K562 (cell line): ENCODE data around the gene SYCN. TPM values are rescaled to one million over a fixed set of nuclear protein-coding genes. Genes with fewer than 3 reads are reported as not detected.
A peak's percentile ranks its signal among the peaks of the same experiment; 100 is the strongest.

Source experiments
- ATAC-seq: fragments of 200-7000 bp; cut with Tn5 transposase; 3 replicates; pipeline ENCODE4 v1.9.1; 2020; ENCODE audit warnings: moderate library complexity
- BruUV-seq: library from RNA; stranded (reverse); fragments of 400-500 nt; replicated peaks from 2 replicates; lab custom pipeline; 2021; lab: Mats Ljungman, UMichigan
- CTCF ChIA-PET: fragments of 300-600 bp; formaldehyde crosslinking; extraction: SDS; loops from one replicate; lab custom pipeline; 2021; ENCODE audit warnings: low intra/inter-chr PET ratio; lab: Yijun Ruan, JAX
- POLR2A ChIA-PET: fragments of 300-600, 350-650 bp; sonication (Branson Sonifier 250); formaldehyde crosslinking; extraction: SDS; loops from one replicate; lab custom pipeline; 2021; ENCODE audit warnings: antibody characterized with exemption, inconsistent platforms; lab: Yijun Ruan, JAX
- DNase-seq, 4 experiments: peaks; one replicate each; pipeline versions ENCODE4 v3.0.0 to v3.0.0-alpha.2; 2011 to 2018; ENCODE audit warnings: low spot score in 3 of 4, mixed read lengths in 3 of 4; ENCODE audit errors: extremely low read depth in 1 of 4
- FAIRE-seq: peaks from 2 replicates; lab custom pipeline; 2011; peaks lifted over from hg19 to GRCh38; lab: Jason Lieb, UNC
- H2AFZ ChIP-seq: 2 replicates; pipeline ENCODE4 v1.6.0; 2011; ENCODE audit warnings: low read depth, low read length, control low read depth, inconsistent platforms
- H3K27ac ChIP-seq: fragments of 200-600 bp; 3 replicates; pipeline ENCODE4 v1.8.0; 2011; ENCODE audit warnings: low read depth, mild to moderate bottlenecking, control low read depth, inconsistent platforms, low read length, moderate library complexity, mixed read lengths; ENCODE audit errors: extremely low read depth
- H3K27me3 ChIP-seq, 2 experiments: fragments of 300-600 bp in 1 of 2; 2 replicates in 1 of 2; 3 replicates in 1 of 2; pipeline versions ENCODE4 v1.6.0 to v1.8.0; 2011; ENCODE audit warnings: inconsistent platforms in 2 of 2, low read length in 2 of 2, mild to moderate bottlenecking in 1 of 2, mixed read lengths in 1 of 2, moderate library complexity in 1 of 2; ENCODE audit not compliant: control insufficient read depth in 2 of 2, insufficient read depth in 2 of 2
- H3K36me3 ChIP-seq: fragments of 300-600 bp; 3 replicates; pipeline ENCODE4 v1.8.0; 2011; ENCODE audit warnings: mild to moderate bottlenecking, low read length, inconsistent platforms; ENCODE audit not compliant: control insufficient read depth, insufficient read depth
- H3K4me1 ChIP-seq, 2 experiments: fragments of 200-600 bp in 1 of 2; replicated peaks in 1 of 2; 2 replicates in 1 of 2; 3 replicates in 1 of 2; pipeline versions ENCODE4 v1.5.1 to v1.8.0; 2011; ENCODE audit warnings: inconsistent platforms in 2 of 2, low read length in 2 of 2, mild to moderate bottlenecking in 1 of 2, mixed read lengths in 1 of 2, moderate library complexity in 1 of 2; ENCODE audit not compliant: control insufficient read depth in 2 of 2, insufficient read depth in 2 of 2
- H3K4me2 ChIP-seq: 2 replicates; pipeline ENCODE4 v1.6.1; 2011; ENCODE audit warnings: low read length, control low read depth, inconsistent platforms, mixed read lengths; ENCODE audit not compliant: insufficient read depth
- H3K4me3 ChIP-seq: fragments of 200-600 bp; sonication (generic), shearing (Covaris generic); 2 replicates; pipeline ENCODE4 v1.5.1; 2016; ENCODE audit warnings: control low read depth, inconsistent platforms
- H3K79me2 ChIP-seq: fragments of 200-600 bp; 3 replicates; pipeline ENCODE4 v1.8.0; 2011; ENCODE audit warnings: low read length, inconsistent platforms; ENCODE audit not compliant: control insufficient read depth, insufficient read depth
- H3K9ac ChIP-seq, 2 experiments: 2 replicates each; pipeline versions ENCODE4 v1.6.0 to v1.6.1; 2011; ENCODE audit warnings: low read depth in 2 of 2, low read length in 2 of 2, control low read depth in 1 of 2, inconsistent platforms in 1 of 2, mild to moderate bottlenecking in 1 of 2, mixed read lengths in 1 of 2; ENCODE audit not compliant: insufficient read depth in 1 of 2
- H3K9me1 ChIP-seq: one replicate; pipeline ENCODE4 v1.6.0; 2011; ENCODE audit warnings: inconsistent platforms, mild to moderate bottlenecking, low read length, moderate library complexity; ENCODE audit not compliant: control insufficient read depth, insufficient read depth
- H3K9me3 ChIP-seq: replicated peaks from 2 replicates; pipeline ENCODE4 v1.5.1; 2011; ENCODE audit warnings: low read depth, low read length, inconsistent platforms; ENCODE audit not compliant: control insufficient read depth, insufficient read depth
- H4K20me1 ChIP-seq: replicated peaks from 2 replicates; pipeline ENCODE4 v1.6.1; 2011; ENCODE audit warnings: low read length, inconsistent platforms, mixed read lengths; ENCODE audit not compliant: control insufficient read depth, insufficient read depth
- PRPF4 ChIP-seq: fragments of 200-400 bp; formaldehyde crosslinking; IDR thresholded peaks from one replicate; pipeline ENCODE4 v1.6.1; 2017; ENCODE audit warnings: low read length, low read depth, mild to moderate bottlenecking; ENCODE audit not compliant: insufficient read depth, poor library complexity, severe bottlenecking
- ZKSCAN1 ChIP-seq: fragments of 150-350 bp; IDR thresholded peaks from 2 replicates; pipeline ENCODE4 v1.6.1; 2016; ENCODE audit warnings: low read depth, low read length
- WGBS: fragments of 100-300 bp; shearing (Covaris generic); methylation state at CpG from one replicate; pipeline ENCODE4 v1.1.6; 2016; ENCODE audit warnings: low coverage, mixed read lengths; ENCODE audit not compliant: insufficient coverage; ENCODE audit errors: missing lambda C conversion rate; 5-methylcytosine and 5-hydroxymethylcytosine counted together
- in situ Hi-C: fragments of 300-500 bp; cut with MboI; formaldehyde crosslinking; loops from 4 replicates; pipeline ENCODE4 v1.15.0; 2018; ENCODE audit warnings: inconsistent platforms, mixed read lengths
- intact Hi-C: fragments of 100-400 bp; cut with micrococcal nuclease; formaldehyde crosslinking; loops from 2 replicates; pipeline ENCODE4 v1.14.2; 2022
- polyA plus RNA-seq, 8 experiments: library from polyadenylated mRNA; depleted of rRNA in 4 of 8; stranded (reverse) in 5 of 8; unstranded in 3 of 8; fragments of >200 nt; fragmentation: Nextera tagmentation in 2 of 8; fragmentation: Illumina TruSeq in 1 of 8; extraction: Ambion mirVana in 2 of 8; extraction: Trizol in 1 of 8; gene quantifications; 2 replicates each; pipeline versions ENCODE4 v1.2.1 to v1.2.3, GENCODE V29; 2011 to 2014; ENCODE audit warnings: inconsistent platforms in 1 of 8, missing spikeins in 1 of 8
- total RNA-seq, 7 experiments: library from RNA; depleted of rRNA in 6 of 7; stranded (reverse); fragments of >200 nt in 6 of 7; fragmentation: Illumina TruSeq in 2 of 7; extraction: Trizol in 2 of 7; gene quantifications; 2 replicates each; pipeline versions ENCODE4 v1.2.1 to v1.2.3, GENCODE V29; 2011 to 2021; ENCODE audit warnings: low replicate concordance in 1 of 7
- TF ChIP-seq, protein P1 (sequence below): sonication (generic); formaldehyde crosslinking; IDR thresholded peaks from 2 replicates; pipeline ENCODE4 v1.8.1; 2023; ENCODE audit warnings: mild to moderate bottlenecking, missing genetic modification reagents

Gene SYCN
- total and polyA plus RNA-seq, 9 of the 15 experiments (the other 6 are each of a cell fraction or from before 2014, with no cell fraction given): not detected

DNA sequence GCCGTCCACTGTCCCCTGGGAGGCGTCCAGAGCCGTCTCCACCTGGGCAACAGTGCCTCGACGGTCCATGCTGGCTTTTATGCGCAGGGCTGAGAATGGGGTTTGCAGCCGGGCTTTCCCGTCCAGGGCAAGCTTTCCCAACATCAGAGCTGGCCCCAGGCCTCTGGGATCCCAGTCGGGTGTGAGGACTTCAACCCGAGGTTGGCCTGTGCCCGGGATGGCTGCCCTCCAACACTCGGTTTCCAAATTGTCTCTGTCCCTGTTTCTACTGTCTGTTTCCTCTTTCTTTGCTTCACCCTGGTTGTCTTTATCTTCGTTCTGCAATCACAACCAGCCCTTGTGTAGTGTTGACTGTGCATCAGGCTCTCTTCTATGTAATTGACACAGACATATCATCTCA is 44.7 kb upstream of the SYCN start, which contains the start of gene IFNL4:
Gene IFNL4 (minus strand): TSS at position 51 of the 400 bp plus-strand sequence.
- H3K36me3 ChIP-seq: no peaks in the 10 kb centered on the region
- no peaks in the 10 kb centered on the region for H4K20me1 ChIP-seq
- H3K9me1 ChIP-seq: no peaks in the 10 kb centered on the region
- CTCF ChIA-PET: no interaction called here
- H3K79me2 ChIP-seq: no peaks in the 10 kb centered on the region
- ATAC-seq (no peak), FAIRE-seq (no peak), DNase-seq (no peak)
- in situ Hi-C loops (no loop called here), intact Hi-C loops (no loop called here)
- WGBS: 32% methylated on average over 13 of the region's 13 CpGs
- H3K27me3 ChIP-seq: no peaks in the 10 kb centered on the region
- no peak within 1 kb of the TSS for H3K27ac ChIP-seq
- H2AFZ ChIP-seq: no peak within 1 kb of the TSS
- H3K4me2 ChIP-seq: no peak within 1 kb of the TSS
- peak within 1 kb of the TSS in 1 of 2 experiments; percentile 1; a peak in 1 of 4 replicates for H3K9ac ChIP-seq
- no peaks in the 10 kb centered on the region for H3K9me3 ChIP-seq
- POLR2A ChIA-PET: interaction anchor here (0.6 to 1.5 kb wide), 2 partner anchors 26 to 309 kb away, joined by 4 read pairs; no protein-coding TSS in a partner anchor
- peaks cover 22 to 33% of the 10 kb centered on the region in 2 experiments for H3K4me1 ChIP-seq
- no peak for TF ChIP-seq PRPF4
- BruUV-seq: no TSS peak
- H3K4me3 ChIP-seq: no peak within 1 kb of the TSS

DNA sequence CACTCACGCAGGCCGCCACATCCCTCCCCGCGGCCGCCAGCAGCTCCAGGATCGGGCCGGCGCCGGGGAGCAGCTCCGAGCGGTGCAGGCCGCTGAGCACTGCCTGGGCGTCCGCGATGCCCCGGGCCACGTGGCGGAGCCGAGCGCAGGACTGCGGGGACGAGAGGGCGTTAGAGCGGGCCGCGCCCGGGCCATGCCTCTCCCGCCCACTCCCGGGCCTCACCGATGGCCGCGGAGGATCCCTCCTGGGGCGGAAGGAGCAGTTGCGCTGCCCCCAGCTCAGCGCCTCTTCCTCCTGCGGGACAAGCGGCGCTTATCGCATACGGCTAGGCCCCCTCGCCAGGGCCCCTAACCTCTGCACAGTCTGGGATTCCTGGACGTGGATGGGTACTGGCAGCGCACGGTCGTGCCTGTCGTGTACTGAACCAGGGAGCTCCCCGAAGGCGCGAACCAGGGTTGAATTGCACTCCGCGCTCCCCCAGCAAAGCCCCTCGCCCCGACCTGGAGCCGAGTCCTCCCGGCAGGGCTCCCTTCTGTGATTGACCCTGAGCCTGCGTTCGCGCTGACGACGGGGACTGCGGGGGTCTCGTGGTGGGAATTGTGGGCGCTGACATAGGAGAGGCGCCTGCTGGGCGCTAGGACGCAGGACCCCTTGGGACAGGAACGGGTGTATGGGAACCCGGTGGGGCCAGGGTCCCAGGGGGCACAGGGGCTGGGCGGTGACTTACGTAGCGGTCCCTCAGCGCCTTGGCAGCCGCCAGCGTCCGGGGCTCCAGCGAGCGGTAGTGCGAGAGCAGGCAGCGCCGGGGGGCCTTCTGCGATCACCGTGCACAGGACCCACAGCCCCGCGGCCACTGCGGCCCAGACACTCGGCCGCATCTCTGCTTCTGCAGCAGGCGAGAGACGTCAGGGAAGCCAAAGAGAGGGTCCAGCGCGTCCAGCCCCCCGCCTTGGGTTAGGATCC is 43.9 kb upstream of the SYCN start:
- no peak for DNase-seq
- BruUV-seq: no TSS peak
- 79% methylated on average over 30 of the region's 92 CpGs for WGBS

More for the DNA sequence above, 43.9 kb upstream of the SYCN start:
- no peaks in the 10 kb centered on the region for H3K9me1 ChIP-seq
- H2AFZ ChIP-seq: no peak overlapping the region
- H3K27me3 ChIP-seq: no peaks in the 10 kb centered on the region
- H3K27ac ChIP-seq: no peak overlapping the region
- peaks cover 13 to 29% of the 10 kb centered on the region in 2 experiments for H3K4me1 ChIP-seq
- in situ Hi-C loops: no loop called here
- H3K4me2 ChIP-seq: no peak overlapping the region
- H3K9me3 ChIP-seq: no peaks in the 10 kb centered on the region
- H3K79me2 ChIP-seq: no peaks in the 10 kb centered on the region
- no peak overlapping the region for H3K4me3 ChIP-seq
- ATAC-seq: no peak
- ChIA-PET POLR2A (no interaction called here), CTCF (no interaction called here)
- FAIRE-seq: no peak
- intact Hi-C loops: no loop called here
- peak overlapping the region in 1 of 2 experiments; percentile 1; a peak in 1 of 4 replicates for H3K9ac ChIP-seq
- no peaks in the 10 kb centered on the region for H3K36me3 ChIP-seq
- TF ChIP-seq ZKSCAN1: no peak
- TF ChIP-seq, protein P1, sequence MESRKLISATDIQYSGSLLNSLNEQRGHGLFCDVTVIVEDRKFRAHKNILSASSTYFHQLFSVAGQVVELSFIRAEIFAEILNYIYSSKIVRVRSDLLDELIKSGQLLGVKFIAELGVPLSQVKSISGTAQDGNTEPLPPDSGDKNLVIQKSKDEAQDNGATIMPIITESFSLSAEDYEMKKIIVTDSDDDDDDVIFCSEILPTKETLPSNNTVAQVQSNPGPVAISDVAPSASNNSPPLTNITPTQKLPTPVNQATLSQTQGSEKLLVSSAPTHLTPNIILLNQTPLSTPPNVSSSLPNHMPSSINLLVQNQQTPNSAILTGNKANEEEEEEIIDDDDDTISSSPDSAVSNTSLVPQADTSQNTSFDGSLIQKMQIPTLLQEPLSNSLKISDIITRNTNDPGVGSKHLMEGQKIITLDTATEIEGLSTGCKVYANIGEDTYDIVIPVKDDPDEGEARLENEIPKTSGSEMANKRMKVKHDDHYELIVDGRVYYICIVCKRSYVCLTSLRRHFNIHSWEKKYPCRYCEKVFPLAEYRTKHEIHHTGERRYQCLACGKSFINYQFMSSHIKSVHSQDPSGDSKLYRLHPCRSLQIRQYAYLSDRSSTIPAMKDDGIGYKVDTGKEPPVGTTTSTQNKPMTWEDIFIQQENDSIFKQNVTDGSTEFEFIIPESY (CRISPR knock-in tag): peak; percentile 40
- H4K20me1 ChIP-seq: no peaks in the 10 kb centered on the region
